Tibial nerve (tissue), 3 donors: ENCODE data around the gene AR.

Source experiments
- POLR2A ChIP-seq, 2 donors: fragments of 450-650 bp; IDR thresholded peaks; one replicate each; pipeline ENCODE4 v1.6.1; 2017; ENCODE audit warnings: antibody characterized with exemption in 2 of 2, mild to moderate bottlenecking in 2 of 2, moderate library complexity in 2 of 2
- TF ChIP-seq, protein P1 (sequence below), 5 experiments: fragments of 200-600 bp in 3 of 5; fragments of 450-650 bp in 2 of 5; sonication (generic) in 3 of 5; IDR thresholded peaks; one replicate each; pipeline ENCODE4 v1.5.1; 2016 to 2019; ENCODE audit warnings: antibody characterized with exemption in 5 of 5, mild to moderate bottlenecking in 3 of 5, moderate library complexity in 2 of 5

DNA sequence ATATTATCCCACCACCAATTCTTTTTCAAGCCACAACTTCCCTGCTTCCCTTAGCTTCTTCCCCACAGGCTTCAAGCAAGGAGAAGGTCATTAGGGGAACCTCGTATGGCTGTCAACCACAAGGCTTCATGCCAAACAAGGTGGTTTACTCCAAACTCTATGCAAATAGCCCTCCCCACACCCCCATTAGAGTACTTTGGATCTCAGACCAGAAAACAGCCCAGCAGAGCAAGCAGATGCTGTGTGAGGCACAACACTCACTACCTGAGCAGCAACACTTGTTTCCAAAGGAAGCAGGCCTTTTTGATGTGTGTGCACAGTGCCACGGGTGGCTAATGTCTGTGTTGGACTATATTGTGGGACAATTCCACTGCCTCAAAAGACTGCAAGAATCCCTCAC is 189.0 kb downstream of the AR start:
- no peak for TF ChIP-seq POLR2A (IDR thresholded peaks at IDR 0.05)
- TF ChIP-seq, protein P1, sequence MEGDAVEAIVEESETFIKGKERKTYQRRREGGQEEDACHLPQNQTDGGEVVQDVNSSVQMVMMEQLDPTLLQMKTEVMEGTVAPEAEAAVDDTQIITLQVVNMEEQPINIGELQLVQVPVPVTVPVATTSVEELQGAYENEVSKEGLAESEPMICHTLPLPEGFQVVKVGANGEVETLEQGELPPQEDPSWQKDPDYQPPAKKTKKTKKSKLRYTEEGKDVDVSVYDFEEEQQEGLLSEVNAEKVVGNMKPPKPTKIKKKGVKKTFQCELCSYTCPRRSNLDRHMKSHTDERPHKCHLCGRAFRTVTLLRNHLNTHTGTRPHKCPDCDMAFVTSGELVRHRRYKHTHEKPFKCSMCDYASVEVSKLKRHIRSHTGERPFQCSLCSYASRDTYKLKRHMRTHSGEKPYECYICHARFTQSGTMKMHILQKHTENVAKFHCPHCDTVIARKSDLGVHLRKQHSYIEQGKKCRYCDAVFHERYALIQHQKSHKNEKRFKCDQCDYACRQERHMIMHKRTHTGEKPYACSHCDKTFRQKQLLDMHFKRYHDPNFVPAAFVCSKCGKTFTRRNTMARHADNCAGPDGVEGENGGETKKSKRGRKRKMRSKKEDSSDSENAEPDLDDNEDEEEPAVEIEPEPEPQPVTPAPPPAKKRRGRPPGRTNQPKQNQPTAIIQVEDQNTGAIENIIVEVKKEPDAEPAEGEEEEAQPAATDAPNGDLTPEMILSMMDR (IDR thresholded peaks at IDR 0.05) = no peak
